Upper lobe of right lung (tissue), 1 donor: Measurements from ENCODE around the gene SUSD6. TPM values are rescaled to one million over a fixed set of nuclear protein-coding genes. Genes with fewer than 3 reads are reported as not detected.

Experiments
- ATAC-seq: fragments of 200-7000 bp; cut with Tn5 transposase; one replicate; pipeline ENCODE4 v1.9.1; 2020; ENCODE audit warnings: mild to moderate bottlenecking, moderate library complexity
- DNase-seq: peaks from one replicate; pipeline ENCODE4 v3.0.0-alpha.2; 2020
- H3K27ac ChIP-seq: fragments of 200-600 bp; one replicate; pipeline ENCODE4 v1.8.0; 2022
- H3K27me3 ChIP-seq: fragments of 200-600 bp; one replicate; pipeline ENCODE4 v1.8.0; 2022; ENCODE audit warnings: mild to moderate bottlenecking
- H3K36me3 ChIP-seq: fragments of 200-600 bp; one replicate; pipeline ENCODE4 v1.8.0; 2022
- H3K4me1 ChIP-seq: fragments of 200-600 bp; one replicate; pipeline ENCODE4 v1.8.0; 2022
- H3K4me3 ChIP-seq: fragments of 200-600 bp; one replicate; pipeline ENCODE4 v1.8.0; 2022; ENCODE audit warnings: mild to moderate bottlenecking
- H3K9me3 ChIP-seq: fragments of 200-600 bp; one replicate; pipeline ENCODE4 v1.8.0; 2022
- CTCF ChIP-seq: fragments of 200-600 bp; IDR thresholded peaks from one replicate; pipeline ENCODE4 v1.8.0; 2022; ENCODE audit warnings: antibody characterized with exemption
- intact Hi-C: fragments of 100-400 bp; cut with DNase I; formaldehyde crosslinking; loops from one replicate; pipeline ENCODE4 v1.11.0; 2022
- total RNA-seq: library from RNA; stranded (reverse); fragmentation: NEBNext Ultra II Directional; extraction: Animal tissue kit (Norgen Biotek cat#: 25700); gene quantifications from one replicate; pipeline ENCODE4 v1.2.1, GENCODE V29; 2021
- donor health status: DM: no; HTN: yes; CAD: no; lungs with severe emphysema.

Gene SUSD6
- total RNA-seq, 1 donor from 2014 or later: 87.5 TPM

GRCh38 chr14:69632164-69632563 is 20.8 kb downstream of the SUSD6 start:
- H3K4me3 ChIP-seq: no peak overlapping the region
- ATAC-seq (peak; percentile 48), DNase-seq (no peak)
- H3K9me3 ChIP-seq: no peaks in the 10 kb centered on the region
- H3K36me3 ChIP-seq: no peaks in the 10 kb centered on the region
- intact Hi-C loops: no loop called here
- no peaks in the 10 kb centered on the region for H3K27me3 ChIP-seq
- H3K27ac ChIP-seq: no peak overlapping the region
- no peak for TF ChIP-seq CTCF
- H3K4me1 ChIP-seq: peaks cover 86% of the 10 kb centered on the region

- DNase-seq: no peak
- intact Hi-C loops: no loop called here
- Histone ChIP-seq H3K9me3 (no peaks in the 10 kb centered on the region), H3K27me3 (no peaks in the 10 kb centered on the region), H3K36me3 (no peaks in the 10 kb centered on the region), H3K4me3 (no peak overlapping the region), H3K4me1 (peaks cover 88% of the 10 kb centered on the region), H3K27ac (peak overlapping the region; percentile 56)
- ATAC-seq: no peak
- no peak for TF ChIP-seq CTCF
These were observed 21.3 kb downstream of the SUSD6 start for GRCh38 chr14:69632593-69633151.

- no peak for TF ChIP-seq CTCF
- no peak for DNase-seq
- no peak overlapping the region for H3K4me3 ChIP-seq
- no peaks in the 10 kb centered on the region for H3K36me3 ChIP-seq
- peak overlapping the region; percentile 56 for H3K27ac ChIP-seq
- peaks cover 94% of the 10 kb centered on the region for H3K4me1 ChIP-seq
- ATAC-seq: peak; percentile 41
- H3K9me3 ChIP-seq: no peaks in the 10 kb centered on the region
- H3K27me3 ChIP-seq: no peaks in the 10 kb centered on the region
- intact Hi-C loops: no loop called here
These were observed 21.8 kb downstream of the SUSD6 start for GRCh38 chr14:69633238-69633637.

- DNase-seq (no peak), ATAC-seq (peak; percentile 73)
- Histone ChIP-seq H3K4me3 (no peak overlapping the region), H3K27ac (peak overlapping the region; percentile 66), H3K9me3 (peaks cover 4% of the 10 kb centered on the region), H3K36me3 (no peaks in the 10 kb centered on the region), H3K27me3 (no peaks in the 10 kb centered on the region), H3K4me1 (peaks cover 85% of the 10 kb centered on the region)
- no peak for TF ChIP-seq CTCF
- intact Hi-C loops: no loop called here
These were observed 24.7 kb downstream of the SUSD6 start for GRCh38 chr14:69635981-69636639.

- no peak for DNase-seq
- Histone ChIP-seq H3K4me3 (no peak overlapping the region), H3K4me1 (peaks cover 77% of the 10 kb centered on the region), H3K27ac (peak overlapping the region; percentile 66), H3K27me3 (no peaks in the 10 kb centered on the region), H3K36me3 (no peaks in the 10 kb centered on the region), H3K9me3 (peaks cover 7% of the 10 kb centered on the region)
- peak; percentile 2 for ATAC-seq
- intact Hi-C loops: no loop called here
- TF ChIP-seq CTCF: no peak
These were observed 25.5 kb downstream of the SUSD6 start for GRCh38 chr14:69636718-69637480.
